Esophagus mucosa (tissue), 1 donor: ENCODE data around the gene DCAF16. TPM values are rescaled to one million over a fixed set of nuclear protein-coding genes. Genes with fewer than 3 reads are reported as not detected.
"Not testable (repeated sequence)": the region's sequence is repeated elsewhere in the genome, so short reads cannot be mapped to it uniquely, and the experiment has no call there.

Source experiments
- ATAC-seq: fragments of 200-7000 bp; cut with Tn5 transposase; one replicate; pipeline ENCODE4 v1.9.1; 2020
- total RNA-seq: library from RNA; stranded (reverse); gene quantifications from one replicate; pipeline ENCODE4 v1.2.4, GENCODE V29; 2023
- donor health status: DM: yes; HTN: yes; CAD: no.

The DCAF16 gene
- total RNA-seq = 17.7 TPM

DNA sequence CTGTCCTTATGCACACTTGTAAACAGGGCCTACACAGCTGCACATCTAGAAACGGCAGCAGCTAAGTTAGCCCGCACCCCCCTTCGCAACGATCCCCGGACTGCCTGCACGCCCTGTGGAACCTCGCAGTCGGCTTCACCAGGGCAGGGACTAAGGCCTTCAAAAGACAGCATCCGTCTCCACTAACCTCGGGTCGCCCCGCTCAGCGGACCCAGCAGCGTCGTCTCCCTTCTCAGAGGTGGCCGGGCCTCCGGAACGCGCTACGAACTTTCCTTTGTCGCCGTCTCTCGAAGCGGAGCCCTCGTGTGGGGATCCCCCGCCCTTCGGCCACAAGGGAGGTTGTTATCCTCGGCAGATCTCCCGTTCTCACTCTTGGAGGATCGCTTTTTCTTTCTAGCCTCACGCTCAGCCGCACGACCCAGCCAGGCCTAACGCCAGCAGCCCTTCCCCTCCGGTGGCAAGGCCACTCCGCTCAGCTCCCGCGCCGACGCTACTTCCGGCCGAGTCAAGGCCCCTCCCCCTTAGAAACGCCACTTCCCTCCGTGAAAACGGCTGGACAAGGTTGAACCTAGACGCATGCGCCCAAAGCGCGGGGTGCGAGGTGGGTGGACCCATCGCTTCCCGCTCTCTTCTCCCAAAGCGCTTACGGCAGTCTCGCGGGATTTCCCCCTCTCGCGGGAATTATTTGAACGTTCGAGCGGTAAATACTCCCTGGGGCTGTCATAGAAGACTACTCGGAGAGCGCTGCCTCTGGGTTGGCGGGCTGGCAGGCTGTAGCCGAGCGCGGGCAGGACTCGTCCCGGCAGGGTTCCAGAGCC lies at the start of gene DCAF16, which contains the start of gene NCAPG:
TSS of gene DCAF16 (minus strand) at position 498 of the 818 bp plus-strand sequence. CDS start 6,616 bp downstream, outside the sequence.
TSS of gene NCAPG (plus strand) at position 720 of the 818 bp plus-strand sequence. CDS start 99 bp downstream, outside the sequence.
- peak; percentile 100 for ATAC-seq

- no peak for ATAC-seq
These were observed 49.3 kb upstream of the DCAF16 start for GRCh38 chr4:17859793-17860406.

DNA sequence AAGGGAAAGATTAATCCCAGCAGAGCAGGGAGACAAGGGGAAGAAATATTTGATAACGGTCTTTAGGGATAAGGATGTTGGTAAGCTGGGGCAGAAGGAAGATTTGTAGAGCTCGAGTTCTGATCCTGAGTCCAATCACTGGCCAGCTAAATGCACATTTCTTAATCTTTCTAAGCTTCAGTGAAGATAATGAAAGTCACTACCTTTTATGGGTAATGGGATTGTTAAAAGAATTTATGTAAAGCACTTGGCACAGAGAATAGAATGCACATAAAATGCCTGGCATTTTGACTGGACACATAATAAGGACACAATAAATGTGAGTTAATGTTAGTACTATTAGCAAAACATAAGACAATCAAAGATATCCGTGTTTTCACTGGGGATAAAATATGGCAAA lies 43.5 kb upstream of the DCAF16 start:
- ATAC-seq = no peak

DNA sequence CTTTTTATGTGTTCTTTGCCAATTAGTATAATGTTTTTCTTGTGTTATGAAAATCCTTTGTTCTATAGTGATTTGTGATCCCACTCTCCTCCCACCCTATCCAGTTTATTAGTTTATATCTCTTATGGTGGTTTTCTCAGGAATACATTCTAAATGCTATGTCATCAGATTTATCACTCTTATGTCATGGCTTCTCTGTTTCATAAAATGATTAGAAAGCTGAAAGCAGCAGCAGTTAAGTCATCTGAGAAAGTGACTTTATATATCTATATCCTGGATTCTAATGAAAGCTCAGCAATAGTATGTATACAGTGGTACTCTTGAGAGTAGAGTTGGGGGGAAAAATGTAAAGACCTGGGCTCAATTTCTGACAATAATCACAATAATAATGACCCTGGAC lies 41.4 kb upstream of the DCAF16 start:
- ATAC-seq = no peak

GRCh38 chr4:17850295-17850694 lies 39.7 kb upstream of the DCAF16 start:
- not testable (repeated sequence) for ATAC-seq

DNA sequence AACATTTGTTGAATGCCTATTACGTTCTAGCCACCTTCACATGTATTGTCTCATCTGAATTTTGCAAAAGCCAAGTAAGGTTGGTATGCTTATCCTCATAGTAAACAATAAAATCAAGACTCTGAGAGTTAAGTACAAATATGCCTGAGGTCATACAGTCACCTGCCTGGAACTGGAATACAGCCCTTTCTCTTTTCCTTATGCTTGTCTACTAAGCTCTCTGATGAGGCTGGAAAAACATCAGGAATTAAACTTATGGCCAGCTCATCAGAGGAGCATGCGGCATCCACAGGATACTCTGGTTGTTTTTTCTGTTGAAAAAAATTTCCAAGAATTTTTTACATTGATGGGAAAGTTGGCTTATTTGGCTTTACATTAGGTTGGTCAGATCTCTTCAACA lies 35.7 kb upstream of the DCAF16 start:
- peak; percentile 20 for ATAC-seq

DNA sequence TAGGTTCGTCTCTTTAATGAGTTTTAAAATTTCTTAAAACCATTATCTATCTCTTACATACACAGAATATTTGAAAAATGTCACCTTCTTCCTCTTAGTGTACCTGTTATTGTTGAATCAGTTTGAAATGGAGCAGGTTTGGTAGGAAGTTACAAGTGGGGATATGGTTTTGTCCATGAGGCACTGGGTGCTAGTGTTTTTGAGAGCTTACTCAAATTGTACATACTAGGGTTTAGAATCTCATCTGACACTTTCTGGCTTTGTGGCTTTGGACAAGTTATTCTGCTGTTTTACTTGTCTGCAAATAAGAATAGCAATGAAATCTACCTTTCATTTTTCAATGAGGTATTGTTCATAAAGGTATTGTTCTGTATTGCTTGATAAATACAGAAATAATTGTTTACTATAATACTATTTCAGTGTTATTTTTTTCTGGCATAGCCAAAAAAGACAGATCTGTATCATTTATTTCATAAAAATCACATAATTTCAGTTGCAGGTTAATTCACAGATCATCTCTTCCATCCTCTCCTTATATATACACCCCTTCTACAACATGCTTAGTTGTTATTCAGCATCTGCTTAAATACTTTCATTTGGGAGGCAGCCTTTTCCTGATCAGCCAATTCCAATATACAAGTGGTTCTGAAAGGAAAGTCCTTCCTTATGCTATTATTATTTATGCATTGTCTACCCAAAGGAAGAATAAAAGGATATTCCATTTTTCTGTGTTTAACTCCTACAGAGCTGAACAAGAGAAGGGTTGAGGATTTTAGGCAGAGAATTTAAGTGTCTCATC lies 13.5 kb upstream of the DCAF16 start:
- no peak for ATAC-seq

- peak; percentile 69 for ATAC-seq
These were observed 6.5 kb upstream of the DCAF16 start for GRCh38 chr4:17817027-17817426.

- ATAC-seq = no peak
These were observed 5.6 kb upstream of the DCAF16 start for GRCh38 chr4:17816142-17816541.

DNA sequence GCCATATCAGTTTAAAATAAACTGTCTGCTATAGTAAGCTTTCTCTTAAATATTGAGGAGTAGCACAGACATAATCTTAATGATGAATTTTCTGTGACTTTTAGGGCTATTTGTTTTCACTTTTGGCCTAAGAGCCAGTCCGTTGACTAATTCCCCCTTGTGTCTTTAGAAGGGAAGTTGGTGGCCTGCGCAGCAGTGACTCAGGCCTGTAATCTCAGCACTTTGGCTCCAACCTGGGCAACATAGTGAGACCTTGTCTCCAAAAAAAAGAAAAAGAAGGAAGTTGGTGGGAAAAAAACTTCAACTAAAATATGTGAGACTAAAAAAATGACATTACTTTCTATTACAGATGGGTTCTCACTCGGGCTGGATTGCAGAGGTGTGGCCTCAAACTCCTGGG lies 3.6 kb upstream of the DCAF16 start:
- ATAC-seq = no peak

DNA sequence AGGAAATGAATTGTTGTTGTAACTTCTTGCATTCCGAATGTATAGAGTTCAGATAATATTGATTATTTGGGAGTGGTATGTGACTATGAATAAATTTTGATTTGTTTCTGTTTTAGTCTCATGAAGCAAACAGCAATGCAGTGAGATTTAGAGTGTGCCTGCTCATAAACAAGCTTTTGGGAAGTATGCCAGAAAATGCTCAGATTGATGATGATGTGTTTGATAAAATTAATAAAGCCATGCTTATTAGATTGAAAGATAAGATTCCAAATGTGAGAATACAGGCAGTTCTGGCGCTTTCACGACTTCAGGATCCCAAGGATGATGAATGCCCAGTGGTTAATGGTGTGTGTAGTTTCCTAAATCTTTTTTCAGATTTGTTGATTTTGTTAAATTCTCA lies 2.2 kb upstream of the DCAF16 start:
- ATAC-seq = no peak

- no peak for ATAC-seq
These were observed 1.6 kb upstream of the DCAF16 start for GRCh38 chr4:17812125-17812524.

DNA sequence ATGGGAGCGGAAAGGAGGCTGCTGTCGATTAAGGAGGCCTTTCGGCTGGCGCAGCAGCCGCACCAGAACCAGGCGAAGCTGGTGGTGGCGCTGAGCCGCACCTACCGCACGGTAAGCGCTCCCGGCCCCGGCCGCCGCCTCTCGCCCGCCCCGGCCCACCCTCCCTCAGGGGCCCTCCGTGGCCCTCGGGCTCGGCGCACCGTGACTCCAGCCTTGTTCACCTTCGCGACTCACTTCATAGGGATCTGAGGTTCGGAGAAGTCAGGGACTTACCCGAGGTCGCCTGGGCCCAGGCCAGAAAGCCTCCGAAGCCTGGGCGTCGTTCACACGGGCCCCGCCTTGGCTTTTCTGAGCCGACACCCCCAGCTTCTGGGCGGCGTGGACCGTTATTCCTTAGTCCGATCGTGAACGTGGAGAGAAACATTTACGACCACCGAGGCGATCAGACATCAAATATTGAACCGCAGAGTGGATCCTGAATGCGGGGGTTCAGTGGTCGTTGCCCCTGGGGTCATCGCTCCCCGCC lies 584 bp upstream of the DCAF16 start:
- peak; percentile 52 for ATAC-seq

DNA sequence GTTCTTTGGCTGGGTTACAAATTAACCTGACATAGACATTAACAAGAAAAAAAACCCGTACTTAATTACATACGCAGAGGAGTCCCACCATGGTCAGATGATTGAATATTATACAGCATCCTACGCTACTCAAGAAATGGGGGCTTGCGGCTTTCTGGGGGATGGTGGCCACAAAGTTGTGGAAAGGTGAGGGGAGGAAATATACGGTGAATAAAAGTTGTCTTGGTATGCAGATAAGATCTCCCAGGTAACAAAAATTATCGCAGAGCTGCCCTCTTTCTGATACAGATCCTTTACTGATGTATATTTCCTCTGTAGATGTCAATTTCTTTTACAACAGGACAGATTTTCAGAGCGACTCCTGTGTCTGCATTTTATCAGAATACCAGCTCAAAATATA lies 890 bp downstream of the DCAF16 start:
- ATAC-seq = no peak

DNA sequence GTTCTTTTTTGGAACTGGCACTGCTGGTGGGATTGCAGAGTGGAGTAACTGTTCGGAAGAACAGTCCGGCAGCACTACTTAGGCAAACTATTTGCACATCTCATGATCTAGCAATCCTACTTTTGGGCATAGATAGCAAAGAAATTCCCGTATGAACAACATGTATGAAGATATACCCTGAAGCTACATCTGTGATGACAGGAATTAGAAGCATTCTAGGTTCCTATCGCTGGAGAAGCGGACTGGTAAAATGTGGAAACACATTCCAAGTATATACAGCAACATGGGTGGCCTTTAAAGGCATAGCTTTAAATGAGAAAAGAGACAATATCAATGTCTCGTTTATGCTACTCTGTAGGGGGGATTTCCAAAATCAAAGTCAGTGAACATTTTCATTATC lies 3.1 kb downstream of the DCAF16 start:
- no peak for ATAC-seq

- ATAC-seq = no peak
These were observed 4.9 kb downstream of the DCAF16 start for GRCh38 chr4:17805580-17806155.

DNA sequence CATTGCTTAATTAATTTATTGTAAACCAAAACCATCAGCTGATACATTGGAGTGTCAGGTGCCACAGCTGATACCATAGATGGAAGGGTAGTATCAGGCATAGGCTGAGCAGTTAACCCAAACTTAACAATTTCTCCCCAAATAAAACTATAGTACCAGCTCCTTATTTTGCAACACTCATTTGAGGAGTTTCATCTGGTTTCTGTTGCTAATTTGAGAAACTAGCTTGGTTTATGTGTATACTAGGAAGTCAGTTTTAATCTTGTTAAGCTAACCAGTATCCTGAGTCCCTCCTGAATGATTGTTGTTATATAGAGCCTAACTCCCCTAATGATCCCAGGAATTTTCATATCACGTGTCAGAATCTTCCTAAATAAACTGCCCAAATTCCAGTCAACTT lies 12.7 kb downstream of the DCAF16 start:
- no peak for ATAC-seq

- ATAC-seq = no peak
These were observed 15.8 kb downstream of the DCAF16 start for GRCh38 chr4:17794730-17795129.

- ATAC-seq = no peak
These were observed 21.6 kb downstream of the DCAF16 start for GRCh38 chr4:17788956-17789355.

- ATAC-seq = no peak
These were observed 23.2 kb downstream of the DCAF16 start for GRCh38 chr4:17787315-17787714.

GRCh38 chr4:17786567-17786966 lies 24.0 kb downstream of the DCAF16 start:
- no peak for ATAC-seq

GRCh38 chr4:17785858-17786257 lies 24.7 kb downstream of the DCAF16 start:
- ATAC-seq = no peak
